ENCODE results near the gene ADAMTSL3.
"Not testable (repeated sequence)": the region's sequence is repeated elsewhere in the genome, so short reads cannot be mapped to it uniquely, and the experiment has no call there.

The ADAMTSL3 gene

GRCh38 chr15:83983634-83984458, 329.9 kb downstream of the ADAMTSL3 start:
- no peak for DNase-seq

- DNase-seq: no peak
Measured at GRCh38 chr15:83984601-83985000, 330.7 kb downstream of the ADAMTSL3 start.

GRCh38 chr15:83991163-83991562, 337.2 kb downstream of the ADAMTSL3 start:
- no peak for DNase-seq

- no peak for DNase-seq
Measured at GRCh38 chr15:83992324-83993031, 338.6 kb downstream of the ADAMTSL3 start.

DNA sequence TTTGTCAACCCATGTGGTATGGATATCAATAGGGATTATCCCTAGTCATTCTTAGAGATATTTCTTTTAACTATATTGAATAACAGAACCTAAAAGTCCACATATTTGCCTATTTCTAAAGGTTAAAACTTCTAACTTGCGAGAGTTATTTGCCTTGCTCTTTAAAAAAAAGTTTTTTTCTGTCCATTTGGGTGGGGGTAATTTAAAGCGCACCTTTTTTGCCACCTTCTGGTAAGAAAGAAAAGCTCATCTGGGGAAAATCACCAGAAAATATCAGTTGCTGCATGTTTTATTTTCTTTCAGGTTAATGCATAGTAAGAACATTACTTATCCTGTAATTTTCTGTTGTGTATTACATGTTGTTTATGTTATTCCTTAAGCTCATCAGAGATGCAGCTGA, 339.7 kb downstream of the ADAMTSL3 start:
- no peak for DNase-seq

- DNase-seq: no peak
Measured at GRCh38 chr15:83998486-83998885, 344.6 kb downstream of the ADAMTSL3 start.

DNA sequence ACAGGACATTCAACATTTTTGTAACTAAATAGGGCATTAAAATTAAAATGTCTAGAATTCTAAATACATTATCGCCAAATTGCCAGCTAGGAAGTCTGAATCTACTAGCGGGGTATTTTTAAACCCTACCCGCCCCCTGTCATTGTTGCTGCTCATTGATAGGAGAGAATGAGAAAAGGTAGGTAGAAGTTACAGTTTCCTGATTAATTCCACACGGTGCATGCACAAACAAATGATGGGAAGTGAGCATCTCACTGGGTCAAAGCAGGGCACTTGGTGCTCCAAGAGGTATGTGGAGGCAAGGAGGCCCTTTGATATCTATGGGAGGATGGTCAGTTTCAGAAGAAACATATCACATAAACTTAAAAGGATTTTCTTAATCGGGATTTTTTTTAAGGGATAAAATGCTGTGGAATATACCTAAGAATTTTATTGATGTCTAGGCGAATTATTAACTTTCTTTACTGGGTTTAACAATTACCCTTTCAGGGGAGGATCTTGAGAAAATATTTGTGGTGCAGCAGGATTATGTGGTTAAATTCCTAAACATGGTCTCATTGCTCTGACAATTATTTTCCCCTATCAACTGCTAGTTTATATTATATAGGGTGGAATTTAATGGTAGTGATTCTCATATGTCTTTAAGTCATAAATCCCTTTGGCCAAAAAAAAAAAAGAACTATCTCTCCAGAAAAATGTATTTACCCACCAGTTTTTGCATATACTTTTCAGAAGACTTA, 345.6 kb downstream of the ADAMTSL3 start:
- no peak for DNase-seq

- no peak for DNase-seq
Measured at GRCh38 chr15:84001037-84001436, 347.1 kb downstream of the ADAMTSL3 start.

GRCh38 chr15:84001655-84002054, 347.7 kb downstream of the ADAMTSL3 start:
- no peak for DNase-seq

GRCh38 chr15:84003791-84004503, 350.0 kb downstream of the ADAMTSL3 start:
- DNase-seq: no peak

DNA sequence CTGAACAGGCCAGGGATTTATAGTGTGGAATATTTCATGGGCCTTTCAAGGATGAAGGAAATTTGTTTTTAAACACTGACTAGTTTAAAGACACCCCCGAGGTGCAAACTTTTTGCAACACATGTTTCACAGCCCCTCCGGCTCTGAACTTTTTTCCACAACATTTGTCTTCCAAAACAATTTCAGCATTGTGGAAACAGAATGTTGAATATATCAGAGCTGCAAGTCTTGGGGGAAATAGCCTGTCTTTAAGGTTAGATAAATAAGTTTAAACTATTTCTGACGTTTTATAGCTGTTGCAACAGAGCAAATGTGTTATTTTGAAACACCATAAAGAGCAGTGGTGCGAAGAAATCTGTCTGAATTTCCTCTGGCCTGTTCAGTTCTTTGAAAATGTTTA, 352.5 kb downstream of the ADAMTSL3 start:
- no peak for DNase-seq

GRCh38 chr15:84009616-84010015, 355.7 kb downstream of the ADAMTSL3 start:
- no peak for DNase-seq

- no peak for DNase-seq
Measured at GRCh38 chr15:84010246-84010645, 356.3 kb downstream of the ADAMTSL3 start.

GRCh38 chr15:84016371-84016770, 362.4 kb downstream of the ADAMTSL3 start:
- DNase-seq: no peak

DNA sequence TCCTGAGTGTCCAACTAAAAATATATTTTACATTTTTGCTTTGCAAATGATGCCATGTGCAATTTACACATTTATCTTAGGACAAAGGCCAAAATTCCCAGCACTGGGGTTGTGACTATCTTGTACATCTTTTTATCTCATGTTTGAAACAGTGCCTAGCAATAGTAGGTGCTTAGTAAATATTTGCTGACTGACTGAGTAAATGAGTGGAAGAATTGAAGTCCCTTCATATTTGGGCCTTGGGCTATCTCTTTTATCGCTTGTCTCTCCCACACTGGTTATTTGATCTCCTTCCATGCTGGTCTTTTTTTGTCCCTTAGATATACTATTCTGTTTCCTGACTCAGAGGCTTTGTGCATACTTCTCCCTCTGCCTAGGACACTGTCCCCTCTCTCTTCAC, 368.6 kb downstream of the ADAMTSL3 start:
- DNase-seq: no peak

DNA sequence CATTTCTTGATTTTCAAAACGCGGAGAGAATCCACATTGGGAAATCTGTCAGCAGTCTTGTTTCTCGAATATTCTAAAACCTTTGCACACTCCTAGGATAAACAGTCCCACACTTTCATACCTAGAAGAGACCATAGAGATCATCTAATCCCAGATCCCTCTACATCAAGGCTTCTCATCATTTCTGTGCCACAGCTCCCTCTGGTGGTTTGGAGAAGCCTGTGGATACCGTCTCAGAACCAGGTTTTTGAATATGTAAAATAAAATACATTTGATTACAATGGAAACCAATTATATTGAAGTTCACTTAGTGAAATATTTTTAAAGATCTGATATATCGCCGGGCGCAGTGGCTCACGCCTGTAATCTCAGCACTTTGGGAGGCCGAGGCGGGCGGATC, 369.7 kb downstream of the ADAMTSL3 start:
- DNase-seq: peak in 1 of 2 donors; percentile 28

GRCh38 chr15:84033793-84034553, 380.1 kb downstream of the ADAMTSL3 start:
- no peak for DNase-seq

DNA sequence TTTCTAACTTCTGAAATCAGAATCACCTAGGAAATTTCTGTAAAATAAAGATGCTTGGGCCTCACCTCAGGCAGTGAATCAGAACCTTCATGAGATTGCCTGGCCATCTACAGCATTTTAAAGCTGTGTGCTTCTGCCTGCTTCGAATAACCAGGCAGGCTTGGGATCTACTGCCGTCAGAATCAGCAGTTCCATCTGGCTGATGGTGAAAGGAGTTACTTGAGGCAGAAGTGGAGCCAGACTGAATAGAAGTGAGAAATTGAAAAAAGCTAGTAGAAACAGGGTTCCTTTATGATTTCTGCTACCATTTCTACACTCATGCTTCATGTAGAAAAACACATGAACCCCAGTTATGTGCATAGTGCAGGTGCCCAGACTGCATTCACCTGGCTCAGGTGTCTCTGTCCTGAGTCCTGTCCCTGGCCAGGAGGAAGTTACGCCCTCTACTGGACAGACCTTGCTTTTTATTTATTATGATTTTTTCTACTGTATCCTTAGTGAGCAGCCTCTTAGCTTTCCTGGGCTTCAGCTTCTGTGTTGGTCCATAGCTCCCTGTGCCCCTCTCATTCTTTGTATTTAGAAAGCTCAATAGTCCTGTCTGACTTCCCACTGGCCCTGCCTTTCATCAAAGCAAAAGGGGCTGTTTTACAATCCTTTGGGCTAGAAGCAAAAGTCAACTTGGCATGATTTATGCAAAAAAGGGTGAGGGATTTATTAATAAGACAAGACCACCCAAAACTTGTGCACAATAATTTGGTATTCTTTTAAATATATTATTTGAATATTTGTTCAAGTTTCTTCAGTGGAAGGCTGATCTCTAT, 380.9 kb downstream of the ADAMTSL3 start:
- DNase-seq: no peak

GRCh38 chr15:84035399-84035766, 381.5 kb downstream of the ADAMTSL3 start:
- no peak for DNase-seq

DNA sequence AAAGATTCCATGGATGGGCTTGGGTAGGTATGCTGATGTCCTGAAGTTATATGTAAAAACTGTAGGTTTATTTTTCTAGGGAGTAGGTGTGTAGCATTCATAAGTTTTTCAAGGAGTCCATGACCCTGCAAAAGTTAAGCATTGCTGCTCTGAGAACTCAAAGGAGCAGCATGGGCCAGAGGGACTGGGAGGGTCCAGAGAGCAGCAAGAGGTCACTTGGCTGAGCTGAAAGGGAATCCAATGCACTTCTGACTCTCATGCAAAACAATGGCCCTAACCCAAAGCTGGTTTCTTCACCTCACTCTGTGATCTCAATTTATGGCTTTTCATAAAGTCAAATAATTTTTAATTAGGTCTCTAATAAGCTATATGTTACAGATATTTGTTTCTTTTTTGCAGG, 383.4 kb downstream of the ADAMTSL3 start:
- no peak for DNase-seq

GRCh38 chr15:84042434-84043056, 388.6 kb downstream of the ADAMTSL3 start:
- not testable (repeated sequence) for DNase-seq

Data from stimulated activated CD4-positive, alpha-beta T cell treated with anti-CD3 and anti-CD28 coated beads, Interleukin-2, amount 100 ng/mL, for 24 hours (primary cell).